OCI-M1 (cell line): ENCODE results near the gene NXPE3.
"Not testable (repeated sequence)": the region's sequence is repeated elsewhere in the genome, so short reads cannot be mapped to it uniquely, and the experiment has no call there.

Source experiments
- DNase-seq: peaks from one replicate; lab custom pipeline; 2025; lab: John Stamatoyannopoulos, UW

The NXPE3 gene

GRCh38 chr3:101779047-101779821 is at the start of gene NXPE3:
Gene NXPE3 (plus strand): TSS chr3:101779211. CDS start chr3:101785597, 6,386 bp downstream.
- DNase-seq, result peak; percentile 78

DNA sequence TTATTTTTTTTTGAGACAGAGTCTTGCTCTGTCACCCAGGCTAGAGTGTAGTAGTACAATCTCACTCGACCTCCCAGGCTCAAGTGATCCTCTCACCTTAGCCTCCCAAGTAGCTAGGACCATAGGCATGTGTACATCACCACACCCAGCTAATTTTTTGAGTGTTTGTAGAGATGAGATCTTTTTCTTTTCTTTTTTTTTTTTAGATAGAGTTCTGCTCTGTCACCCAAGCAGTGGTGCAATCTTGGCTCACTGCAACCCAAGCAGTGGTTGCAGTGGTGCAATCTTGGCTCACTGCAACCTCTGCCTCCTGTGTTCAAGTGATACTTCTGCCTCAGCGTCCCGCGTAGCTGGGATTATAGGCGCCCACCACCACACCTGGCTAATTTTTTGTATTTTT is 49.4 kb upstream of the NXPE3 start:
- DNase-seq, result no peak

GRCh38 chr3:101730839-101731238 is 48.2 kb upstream of the NXPE3 start:
- no peak for DNase-seq

- no peak for DNase-seq
Measured at GRCh38 chr3:101732240-101732641, 46.8 kb upstream of the NXPE3 start.

DNA sequence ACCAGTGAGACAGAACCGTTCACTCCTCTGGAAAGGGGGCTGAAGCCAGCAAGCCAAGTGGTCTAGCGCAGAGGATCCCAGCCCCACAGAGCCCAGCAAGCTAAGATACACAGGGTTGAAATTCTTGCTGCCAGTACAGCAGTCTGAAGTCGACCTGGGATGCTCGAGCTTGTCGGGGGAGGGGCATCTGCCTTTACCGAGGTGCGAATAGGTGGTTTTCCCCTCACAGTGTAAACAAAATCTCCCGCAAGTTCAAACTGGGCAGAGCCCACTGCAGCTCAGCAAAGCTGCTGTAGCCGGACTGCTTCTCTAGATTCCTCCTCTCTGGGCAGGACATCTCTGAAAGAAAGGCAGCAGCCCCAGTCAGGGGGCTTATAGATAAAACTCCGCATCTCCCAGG is 43.2 kb upstream of the NXPE3 start:
- DNase-seq, result no peak

- not testable (repeated sequence) for DNase-seq
Measured at GRCh38 chr3:101741914-101742313, 37.1 kb upstream of the NXPE3 start.

DNA sequence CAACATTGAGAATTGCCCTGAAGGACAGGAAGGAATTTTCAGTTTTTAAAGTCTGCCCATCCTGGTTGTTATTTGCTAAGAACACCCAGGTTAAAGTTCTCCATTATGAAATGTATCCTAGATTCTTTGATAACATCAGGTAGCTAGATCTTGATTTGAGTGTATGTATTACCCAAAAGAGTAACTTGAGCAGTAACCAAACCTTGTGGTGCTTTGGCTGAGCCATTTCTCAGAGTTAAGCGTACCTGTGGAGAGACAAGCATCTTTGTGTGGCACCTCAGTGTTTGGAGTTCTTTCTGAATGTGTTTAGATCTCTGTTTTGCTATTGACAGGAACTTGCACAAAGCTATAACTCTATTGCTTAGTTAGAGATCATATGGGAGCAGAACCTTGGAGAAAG is 34.2 kb upstream of the NXPE3 start:
- no peak for DNase-seq

DNA sequence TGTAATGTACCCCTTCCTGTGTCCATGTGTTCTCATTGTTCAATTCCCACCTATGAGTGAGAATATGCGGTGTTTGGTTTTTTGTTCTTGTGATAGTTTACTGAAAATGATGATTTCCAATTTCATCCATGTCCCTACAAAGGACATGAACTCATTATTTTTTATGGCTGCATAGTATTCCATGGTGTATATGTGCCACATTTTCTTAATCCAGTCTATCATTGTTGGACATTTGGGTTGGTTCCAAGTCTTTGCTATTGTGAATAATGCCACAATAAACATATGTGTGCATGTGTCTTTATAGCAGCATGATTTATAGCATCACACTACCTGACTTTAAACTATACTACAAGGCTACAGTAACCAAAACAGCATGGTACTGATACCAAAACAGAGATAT is 33.1 kb upstream of the NXPE3 start:
- DNase-seq, result not testable (repeated sequence)

DNA sequence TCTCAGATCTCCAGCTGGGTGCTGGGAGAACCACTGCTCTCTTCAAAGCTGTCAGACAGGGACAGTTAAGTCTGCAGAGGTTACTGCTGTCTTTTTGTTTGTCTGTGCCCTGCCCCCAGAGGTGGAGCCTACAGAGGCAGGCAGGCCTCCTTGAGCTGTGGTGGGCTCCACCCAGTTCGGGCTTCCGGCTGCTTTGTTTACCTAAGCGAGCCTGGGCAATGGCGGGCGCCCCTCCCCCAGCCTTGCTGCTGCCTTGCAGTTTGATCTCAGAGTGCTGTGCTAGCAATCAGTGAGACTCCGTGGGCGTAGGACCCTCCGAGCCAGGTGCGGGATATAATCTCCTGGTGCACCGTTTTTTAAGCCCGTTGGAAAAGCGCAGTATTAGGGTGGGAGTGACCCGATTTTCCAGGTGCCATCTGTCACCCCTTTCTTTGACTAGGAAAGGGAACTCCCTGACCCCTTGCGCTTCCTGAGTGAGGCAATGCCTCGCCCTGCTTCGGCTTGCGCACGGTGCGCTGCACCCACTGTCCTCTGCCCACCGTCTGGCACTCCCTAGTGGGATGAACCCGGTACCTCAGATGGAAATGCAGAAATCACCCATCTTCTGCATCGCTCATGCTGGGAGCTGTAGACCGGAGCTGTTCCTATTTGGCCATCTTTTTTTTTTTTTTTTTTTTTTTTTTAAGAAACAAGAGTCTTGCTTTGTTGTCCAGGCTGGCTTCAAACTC is 25.5 kb upstream of the NXPE3 start:
- not testable (repeated sequence) for DNase-seq

GRCh38 chr3:101758224-101758623 is 20.8 kb upstream of the NXPE3 start:
- no peak for DNase-seq

- DNase-seq, result no peak
Measured at GRCh38 chr3:101762041-101762646, 16.9 kb upstream of the NXPE3 start.

DNA sequence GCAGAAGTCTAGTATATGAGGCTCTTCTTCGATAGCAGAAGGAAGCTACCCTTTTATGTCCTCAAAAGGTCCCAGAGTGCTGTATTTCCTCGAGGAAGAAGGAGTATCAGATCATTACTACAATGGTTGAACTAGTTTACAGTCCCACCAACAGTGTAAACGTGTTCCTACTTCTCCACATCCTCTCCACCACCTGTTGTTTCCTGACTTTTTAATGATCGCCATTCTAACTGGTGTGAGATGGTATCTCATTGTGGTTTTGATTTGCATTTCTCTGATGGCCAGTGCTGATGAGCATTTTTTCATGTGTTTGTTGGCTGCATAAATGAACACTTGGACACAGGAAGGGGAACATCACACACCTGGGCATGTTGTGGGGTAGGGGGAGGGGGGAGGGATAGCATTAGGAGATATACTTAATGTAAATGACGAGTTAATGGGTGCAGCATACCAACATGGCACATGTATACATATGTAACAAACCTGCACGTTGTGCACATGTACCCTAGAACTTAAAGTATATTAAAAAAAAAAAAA is 1.2 kb upstream of the NXPE3 start:
- not testable (repeated sequence) for DNase-seq

DNA sequence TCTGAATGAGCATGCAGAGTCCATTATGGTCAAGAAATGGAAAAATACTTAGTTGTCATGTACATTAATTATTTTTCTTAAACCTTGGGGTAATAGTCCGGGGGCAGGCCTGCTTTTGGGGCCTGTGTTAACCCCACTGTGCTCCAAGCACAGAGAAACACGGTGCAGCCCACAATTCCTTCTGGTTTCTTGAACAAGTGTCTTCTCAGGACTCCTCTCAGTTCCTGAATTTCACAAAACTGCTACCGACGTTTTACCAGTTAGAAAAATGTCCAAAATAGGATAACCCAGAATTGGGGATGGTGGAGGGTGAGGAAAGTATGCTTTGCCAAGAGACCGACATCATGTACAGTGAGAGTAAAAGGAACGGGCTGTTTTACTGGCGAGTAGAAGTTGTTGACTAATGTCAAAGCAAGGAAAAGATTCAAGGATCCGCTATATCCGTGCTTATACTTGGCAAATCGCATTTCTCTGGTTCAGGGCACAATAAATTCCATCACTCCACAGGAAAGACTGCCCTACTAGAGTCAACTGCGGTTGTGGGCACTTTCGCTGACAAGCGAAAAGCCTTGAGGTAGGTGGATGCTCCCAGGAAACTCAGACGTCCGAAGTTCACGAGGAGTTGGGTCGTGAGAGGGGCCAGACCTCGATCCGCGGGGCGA is 495 bp upstream of the NXPE3 start:
- DNase-seq, result no peak

GRCh38 chr3:101779822-101780381 is 891 bp downstream of the NXPE3 start:
- peak; percentile 61 for DNase-seq

DNA sequence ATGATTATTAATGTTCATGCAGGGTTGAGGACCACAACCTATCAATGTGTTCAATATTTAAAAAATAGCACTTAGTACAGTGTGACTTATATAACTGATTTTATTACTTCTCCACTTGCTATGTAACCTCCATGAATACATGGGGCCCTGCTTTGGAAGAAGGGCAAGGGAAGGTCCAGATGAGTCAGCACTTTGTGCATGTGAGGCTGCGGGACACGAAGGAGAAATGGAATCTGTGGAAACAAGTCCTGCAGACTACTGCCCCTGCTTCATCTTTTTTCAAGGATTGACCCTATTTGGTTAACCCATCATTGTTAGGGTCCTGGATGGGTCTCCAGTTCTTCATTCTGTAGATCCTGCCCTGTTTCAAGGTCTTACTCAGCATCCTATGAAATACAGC is 1.6 kb downstream of the NXPE3 start:
- DNase-seq, result peak; percentile 33

DNA sequence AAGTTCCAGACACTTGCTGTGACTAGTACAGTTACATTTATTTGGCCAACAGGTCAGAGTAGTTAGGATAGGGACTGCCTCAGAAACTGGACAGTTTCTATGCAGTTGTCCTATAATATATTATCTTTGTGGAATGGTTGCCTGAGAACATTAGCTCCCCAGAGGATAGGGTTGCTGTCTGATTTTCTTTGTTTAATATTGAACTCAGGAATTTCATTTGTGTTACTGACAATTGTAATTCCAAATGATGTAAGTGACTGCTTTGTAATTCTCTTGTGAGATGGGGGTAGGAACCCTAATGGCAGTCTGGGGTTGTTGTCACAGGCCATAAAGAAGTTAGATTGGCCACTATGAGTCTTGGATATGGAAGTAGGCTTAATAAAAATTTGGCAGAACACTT is 2.2 kb downstream of the NXPE3 start:
- no peak for DNase-seq

DNA sequence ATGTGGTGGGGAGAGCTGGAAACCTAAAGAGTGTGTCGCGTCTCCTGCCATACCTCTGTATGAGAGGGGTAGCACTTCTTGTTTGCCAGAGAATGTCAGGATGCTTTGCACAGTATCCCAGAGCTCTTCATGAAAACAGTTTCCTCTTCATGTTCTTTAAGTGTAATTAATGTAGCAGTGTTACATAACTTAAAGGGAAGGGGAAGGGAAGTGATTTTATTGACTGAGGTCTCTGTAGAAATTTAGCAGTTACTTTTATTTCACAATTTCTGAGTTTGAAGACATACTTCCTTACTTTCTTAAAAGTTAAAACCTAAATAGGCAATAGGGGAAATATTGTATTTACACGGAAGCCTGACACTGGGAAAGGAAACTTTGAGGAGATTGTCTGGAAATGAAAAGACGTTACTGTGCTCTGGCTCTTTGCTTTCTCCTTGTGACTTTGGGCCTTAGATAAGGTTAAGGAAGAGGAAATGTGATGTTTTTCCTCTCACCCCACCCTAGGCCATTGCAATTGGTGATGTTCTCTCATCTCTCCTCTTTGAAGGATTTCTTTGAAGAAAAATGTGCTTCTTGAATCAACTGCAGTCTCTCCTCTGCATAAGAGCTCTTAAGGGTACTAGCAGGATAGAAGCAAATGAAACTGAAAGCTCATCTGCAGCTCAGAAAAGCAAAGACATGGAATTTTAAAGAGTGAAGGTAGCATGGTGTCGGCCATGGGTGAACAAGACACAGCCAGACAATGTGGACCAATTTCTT is 6.0 kb downstream of the NXPE3 start:
- no peak for DNase-seq

- DNase-seq, result no peak
Measured at GRCh38 chr3:101791778-101792177, 12.8 kb downstream of the NXPE3 start.

DNA sequence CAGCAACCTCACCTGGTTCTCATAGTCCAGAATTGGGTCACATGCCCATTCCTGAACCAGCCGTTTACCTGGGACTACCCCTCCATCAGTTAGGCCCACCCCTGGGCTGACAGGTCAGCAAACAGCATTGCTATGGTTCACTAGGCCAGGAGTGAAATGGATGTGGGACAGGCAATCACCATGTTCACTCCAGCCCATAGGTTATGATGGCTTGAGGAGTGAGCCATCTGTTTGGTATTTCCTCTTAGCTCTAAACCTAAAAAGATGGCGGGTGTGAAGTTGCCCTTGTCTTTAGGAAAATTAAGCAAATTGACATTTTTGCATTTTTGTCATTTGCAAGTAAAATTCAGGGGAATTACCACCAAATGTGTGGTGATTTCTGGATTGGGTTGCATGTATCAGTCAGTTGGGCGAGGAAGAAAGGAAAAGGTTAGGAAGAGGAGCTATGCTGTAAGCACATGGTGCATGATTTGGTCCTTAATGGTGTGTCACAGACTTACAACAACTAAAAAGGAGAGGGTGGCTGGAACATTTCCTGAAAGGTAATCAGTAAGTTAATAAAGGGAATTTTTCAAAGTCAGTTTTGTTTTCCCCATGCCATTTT is 17.2 kb downstream of the NXPE3 start:
- DNase-seq, result no peak

GRCh38 chr3:101801174-101801573 is 22.2 kb downstream of the NXPE3 start:
- no peak for DNase-seq

DNA sequence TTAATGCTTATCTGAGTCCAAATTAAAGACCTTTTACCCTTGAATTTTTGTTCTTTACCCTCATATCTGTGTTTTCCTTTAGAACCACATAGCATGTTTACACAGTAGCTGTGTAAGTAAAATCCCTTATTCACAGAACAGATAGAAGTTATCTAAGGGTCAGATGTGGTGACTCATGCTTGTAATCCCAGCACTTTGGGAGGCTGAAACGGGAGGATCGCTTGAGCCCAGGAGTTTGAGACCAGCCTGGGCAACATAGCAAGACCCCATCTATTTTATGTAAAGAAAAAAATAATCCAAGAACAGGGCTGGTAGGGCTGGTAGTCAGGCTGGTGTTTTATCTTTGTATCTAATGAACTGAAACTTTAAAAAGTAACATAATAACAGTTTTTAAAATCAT is 23.2 kb downstream of the NXPE3 start:
- DNase-seq, result no peak
